ENCODE data around the gene PTPRK.

PTPRK gene

DNA sequence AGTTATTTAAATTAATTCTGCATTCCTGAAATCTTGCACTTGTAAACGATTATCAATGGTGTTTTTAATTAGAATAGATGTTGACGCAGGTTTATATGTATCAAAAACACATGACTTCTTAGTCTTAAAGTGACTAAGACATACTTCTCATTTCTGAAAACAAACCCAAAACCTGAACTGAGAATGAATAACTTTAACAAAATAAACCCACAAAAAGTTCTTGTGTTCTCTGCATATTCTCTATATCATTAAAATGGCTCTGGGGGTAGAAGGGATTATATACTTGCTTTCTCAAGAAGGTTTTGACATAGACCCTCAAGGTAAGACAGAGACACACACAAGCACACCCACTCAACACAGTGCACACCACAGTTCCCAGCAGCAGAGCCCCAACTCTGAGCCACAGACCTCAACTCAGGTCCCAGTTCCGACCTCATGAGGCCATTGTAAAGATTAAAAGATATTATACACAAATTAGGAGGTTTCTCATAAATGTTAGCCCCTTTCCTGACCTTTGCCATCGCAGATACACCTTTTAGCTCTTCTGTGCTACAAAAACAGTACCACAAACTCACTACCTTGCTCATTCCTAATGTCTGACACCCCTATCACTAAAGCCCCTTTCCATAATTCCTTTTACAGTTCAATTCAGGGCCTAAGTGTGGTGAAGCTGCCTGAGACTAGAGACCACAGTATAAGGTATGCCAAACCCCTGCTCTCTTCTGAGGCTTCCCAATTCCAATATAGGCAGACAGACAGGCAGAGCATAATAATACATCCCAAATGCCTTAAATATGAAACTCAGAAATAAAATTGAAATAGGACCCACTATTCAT, 267.8 kb downstream of the PTPRK start:
- H3K14ac ChIP-seq (ENCODE audit: low read length in 2 of 2): no peak overlapping the region
- H2BK15ac ChIP-seq (ENCODE audit: low read depth, poor library complexity, severe bottlenecking): no peak overlapping the region
- WGBS: 100% methylated on average over 1 of the region's 4 CpGs
- H3K23ac ChIP-seq (ENCODE audit: low read length in 2 of 2): no peak overlapping the region
- H3K4me2 ChIP-seq (ENCODE audit: low read length, poor library complexity, severe bottlenecking): no peak overlapping the region
- H3K27me3 ChIP-seq (ENCODE audit: control insufficient read depth in 1 of 2, insufficient read depth in 1 of 2, low read length in 2 of 2): no peaks in the 10 kb centered on the region
- no peak overlapping the region for H4K8ac ChIP-seq (ENCODE audit: low read length)
- H2AFZ ChIP-seq (ENCODE audit: low read depth, low read length): no peak overlapping the region
- no peak overlapping the region for H3K4me3 ChIP-seq (ENCODE audit: insufficient read depth in 1 of 2, low read depth in 1 of 2, low read length in 2 of 2)
- no peak for DNase-seq
- H2BK120ac ChIP-seq (ENCODE audit: low read depth, low read length): no peak overlapping the region
- no peak overlapping the region for H3K4ac ChIP-seq (ENCODE audit: low read depth in 1 of 2, low read length in 2 of 2)
- no peak overlapping the region for H4K91ac ChIP-seq (ENCODE audit: low read length)
- peak overlapping the region; percentile 69 for H3K27ac ChIP-seq (ENCODE audit: low read length, poor library complexity, severe bottlenecking)
- peaks cover 2% of the 10 kb centered on the region for H3K4me1 ChIP-seq (ENCODE audit: control insufficient read depth, insufficient read depth, low read depth, low read length)
- no peak overlapping the region for H2BK12ac ChIP-seq (ENCODE audit: low read length in 2 of 2)
- no peaks in the 10 kb centered on the region for H3K9me3 ChIP-seq (ENCODE audit: control insufficient read depth, low read length)
- no peak overlapping the region for H3K9ac ChIP-seq (ENCODE audit: low read length)
- H2AK5ac ChIP-seq (ENCODE audit: low read length, severe bottlenecking): no peak overlapping the region
- no peak overlapping the region for H2BK5ac ChIP-seq (ENCODE audit: low read depth, low read length, poor library complexity, severe bottlenecking)
- H3K18ac ChIP-seq (ENCODE audit: low read depth in 1 of 2, low read length in 2 of 2): no peak overlapping the region
- peaks cover 15% of the 10 kb centered on the region for H3K79me1 ChIP-seq (replicated peaks; ENCODE audit: low read length, poor library complexity, severe bottlenecking)
- H3K36me3 ChIP-seq (ENCODE audit: control insufficient read depth in 1 of 2, insufficient read depth in 2 of 2, low read depth in 1 of 2, low read length in 2 of 2): no peaks in the 10 kb centered on the region

DNA sequence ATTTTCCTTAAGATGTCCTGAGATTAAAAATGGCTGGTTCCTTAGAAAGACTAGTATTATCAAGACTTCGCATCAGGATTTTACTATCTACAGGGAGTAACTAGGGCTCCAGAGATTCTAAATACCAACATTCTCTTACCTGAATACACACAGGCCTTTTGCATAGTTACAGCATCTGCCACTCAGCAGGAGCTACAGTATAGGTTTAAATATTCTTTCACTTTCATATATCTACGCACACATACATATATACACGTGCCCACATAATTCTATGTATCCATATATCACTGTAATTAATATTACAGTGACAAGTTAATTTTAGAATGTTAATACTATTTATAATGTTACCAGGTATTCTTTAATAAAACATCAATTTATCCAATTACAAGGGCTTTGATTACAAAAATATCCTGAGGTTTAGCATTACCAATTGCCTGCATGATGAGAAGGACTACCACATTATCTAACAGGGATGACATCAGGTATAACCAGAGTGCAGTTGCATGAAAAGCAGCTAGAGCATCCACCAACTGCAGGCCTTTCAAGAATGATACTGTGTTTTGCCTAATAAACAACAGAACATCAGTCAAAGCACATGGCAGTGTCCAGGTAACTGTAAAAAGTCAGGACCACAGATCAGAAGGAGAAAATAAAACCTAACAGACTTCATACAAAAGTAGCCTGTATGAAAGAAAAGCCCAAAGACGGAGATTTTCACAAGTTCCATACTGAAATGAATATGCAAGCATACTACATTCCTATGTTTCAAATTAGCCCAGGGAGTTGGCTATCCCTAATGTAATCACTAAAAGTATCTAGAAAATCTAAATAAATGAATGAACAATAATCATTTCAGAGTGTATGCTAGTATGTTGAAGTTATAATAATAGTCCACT, 268.7 kb downstream of the PTPRK start:
- H3K79me1 ChIP-seq (replicated peaks; ENCODE audit: low read length, poor library complexity, severe bottlenecking): peaks cover 16% of the 10 kb centered on the region
- H2AFZ ChIP-seq (ENCODE audit: low read depth, low read length): no peak overlapping the region
- H3K4ac ChIP-seq (ENCODE audit: low read depth in 1 of 2, low read length in 2 of 2): no peak overlapping the region
- no peak overlapping the region for H2BK12ac ChIP-seq (ENCODE audit: low read length in 2 of 2)
- H3K18ac ChIP-seq (ENCODE audit: low read depth in 1 of 2, low read length in 2 of 2): no peak overlapping the region
- no peak overlapping the region for H2BK15ac ChIP-seq (ENCODE audit: low read depth, poor library complexity, severe bottlenecking)
- no peak overlapping the region for H3K4me2 ChIP-seq (ENCODE audit: low read length, poor library complexity, severe bottlenecking)
- 100% methylated on average over 1 of the region's 4 CpGs for WGBS
- no peak overlapping the region for H2BK5ac ChIP-seq (ENCODE audit: low read depth, low read length, poor library complexity, severe bottlenecking)
- no peaks in the 10 kb centered on the region for H3K36me3 ChIP-seq (ENCODE audit: control insufficient read depth in 1 of 2, insufficient read depth in 2 of 2, low read depth in 1 of 2, low read length in 2 of 2)
- H3K4me3 ChIP-seq (ENCODE audit: insufficient read depth in 1 of 2, low read depth in 1 of 2, low read length in 2 of 2): no peak overlapping the region
- H4K91ac ChIP-seq (ENCODE audit: low read length): no peak overlapping the region
- no peak overlapping the region for H2BK120ac ChIP-seq (ENCODE audit: low read depth, low read length)
- no peaks in the 10 kb centered on the region for H3K9me3 ChIP-seq (ENCODE audit: control insufficient read depth, low read length)
- no peak overlapping the region for H2AK5ac ChIP-seq (ENCODE audit: low read length, severe bottlenecking)
- no peak overlapping the region for H3K23ac ChIP-seq (ENCODE audit: low read length in 2 of 2)
- peak overlapping the region; percentile 57 for H3K27ac ChIP-seq (ENCODE audit: low read length, poor library complexity, severe bottlenecking)
- no peaks in the 10 kb centered on the region for H3K27me3 ChIP-seq (ENCODE audit: control insufficient read depth in 1 of 2, insufficient read depth in 1 of 2, low read length in 2 of 2)
- no peak overlapping the region for H4K8ac ChIP-seq (ENCODE audit: low read length)
- H3K14ac ChIP-seq (ENCODE audit: low read length in 2 of 2): no peak overlapping the region
- no peak overlapping the region for H3K9ac ChIP-seq (ENCODE audit: low read length)
- DNase-seq: no peak
- H3K4me1 ChIP-seq (ENCODE audit: control insufficient read depth, insufficient read depth, low read depth, low read length): peaks cover 2% of the 10 kb centered on the region

- H3K23ac ChIP-seq (ENCODE audit: low read length in 2 of 2): no peak overlapping the region
- DNase-seq: no peak
- no peak overlapping the region for H2BK12ac ChIP-seq (ENCODE audit: low read length in 2 of 2)
- H3K36me3 ChIP-seq (ENCODE audit: control insufficient read depth in 1 of 2, insufficient read depth in 2 of 2, low read depth in 1 of 2, low read length in 2 of 2): no peaks in the 10 kb centered on the region
- no peak overlapping the region for H4K8ac ChIP-seq (ENCODE audit: low read length)
- no peak overlapping the region for H2AK5ac ChIP-seq (ENCODE audit: low read length, severe bottlenecking)
- H3K9me3 ChIP-seq (ENCODE audit: control insufficient read depth, low read length): no peaks in the 10 kb centered on the region
- H4K91ac ChIP-seq (ENCODE audit: low read length): no peak overlapping the region
- no peak overlapping the region for H2BK120ac ChIP-seq (ENCODE audit: low read depth, low read length)
- no peak overlapping the region for H3K4me2 ChIP-seq (ENCODE audit: low read length, poor library complexity, severe bottlenecking)
- H2BK5ac ChIP-seq (ENCODE audit: low read depth, low read length, poor library complexity, severe bottlenecking): no peak overlapping the region
- no peak overlapping the region for H3K4me3 ChIP-seq (ENCODE audit: insufficient read depth in 1 of 2, low read depth in 1 of 2, low read length in 2 of 2)
- H3K9ac ChIP-seq (ENCODE audit: low read length): no peak overlapping the region
- no peak overlapping the region for H3K27ac ChIP-seq (ENCODE audit: low read length, poor library complexity, severe bottlenecking)
- H3K4ac ChIP-seq (ENCODE audit: low read depth in 1 of 2, low read length in 2 of 2): no peak overlapping the region
- H3K27me3 ChIP-seq (ENCODE audit: control insufficient read depth in 1 of 2, insufficient read depth in 1 of 2, low read length in 2 of 2): no peaks in the 10 kb centered on the region
- H2BK15ac ChIP-seq (ENCODE audit: low read depth, poor library complexity, severe bottlenecking): no peak overlapping the region
- WGBS: 100% methylated on average over 1 of the region's 1 CpG
- no peak overlapping the region for H2AFZ ChIP-seq (ENCODE audit: low read depth, low read length)
- no peak overlapping the region for H3K18ac ChIP-seq (ENCODE audit: low read depth in 1 of 2, low read length in 2 of 2)
- H3K4me1 ChIP-seq (ENCODE audit: control insufficient read depth, insufficient read depth, low read depth, low read length): peaks cover 2% of the 10 kb centered on the region
- no peak overlapping the region for H3K14ac ChIP-seq (ENCODE audit: low read length in 2 of 2)
- H3K79me1 ChIP-seq (replicated peaks; ENCODE audit: low read length, poor library complexity, severe bottlenecking): peaks cover 16% of the 10 kb centered on the region
These were observed 269.9 kb downstream of the PTPRK start for GRCh38 chr6:128250370-128251070.

GRCh38 chr6:128249429-128249828, 271.0 kb downstream of the PTPRK start:
- Histone ChIP-seq H3K9ac (ENCODE audit: low read length) (no peak overlapping the region), H4K91ac (ENCODE audit: low read length) (no peak overlapping the region), H2BK120ac (ENCODE audit: low read depth, low read length) (no peak overlapping the region), H3K27me3 (ENCODE audit: control insufficient read depth in 1 of 2, insufficient read depth in 1 of 2, low read length in 2 of 2) (no peaks in the 10 kb centered on the region), H2BK12ac (ENCODE audit: low read length in 2 of 2) (no peak overlapping the region), H4K8ac (ENCODE audit: low read length) (no peak overlapping the region), H3K27ac (ENCODE audit: low read length, poor library complexity, severe bottlenecking) (no peak overlapping the region), H3K23ac (ENCODE audit: low read length in 2 of 2) (no peak overlapping the region), H2AFZ (ENCODE audit: low read depth, low read length) (no peak overlapping the region), H2BK5ac (ENCODE audit: low read depth, low read length, poor library complexity, severe bottlenecking) (no peak overlapping the region), H2BK15ac (ENCODE audit: low read depth, poor library complexity, severe bottlenecking) (no peak overlapping the region), H3K4me1 (ENCODE audit: control insufficient read depth, insufficient read depth, low read depth, low read length) (peaks cover 2% of the 10 kb centered on the region), H3K36me3 (ENCODE audit: control insufficient read depth in 1 of 2, insufficient read depth in 2 of 2, low read depth in 1 of 2, low read length in 2 of 2) (no peaks in the 10 kb centered on the region), H3K18ac (ENCODE audit: low read depth in 1 of 2, low read length in 2 of 2) (no peak overlapping the region), H3K4ac (ENCODE audit: low read depth in 1 of 2, low read length in 2 of 2) (no peak overlapping the region), H3K79me1 (replicated peaks; ENCODE audit: low read length, poor library complexity, severe bottlenecking) (peaks cover 16% of the 10 kb centered on the region), H3K14ac (ENCODE audit: low read length in 2 of 2) (no peak overlapping the region), H2AK5ac (ENCODE audit: low read length, severe bottlenecking) (no peak overlapping the region), H3K4me2 (ENCODE audit: low read length, poor library complexity, severe bottlenecking) (no peak overlapping the region), H3K9me3 (ENCODE audit: control insufficient read depth, low read length) (no peaks in the 10 kb centered on the region), H3K4me3 (ENCODE audit: insufficient read depth in 1 of 2, low read depth in 1 of 2, low read length in 2 of 2) (no peak overlapping the region)
- WGBS: 99% methylated on average over 4 of the region's 4 CpGs
- no peak for DNase-seq
